Left forelimb (tissue), 1 donor: ENCODE results near the gene SMAP1.
"Not testable (repeated sequence)": the region's sequence is repeated elsewhere in the genome, so short reads cannot be mapped to it uniquely, and the experiment has no call there.

Experiments
- DNase-seq: peaks from one replicate; pipeline ENCODE4 v3.0.0-alpha.2; 2018; ENCODE audit warnings: low spot score

The SMAP1 gene

GRCh38 chr6:70742462-70742861 lies 74.8 kb downstream of the SMAP1 start:
- DNase-seq, result not testable (repeated sequence)

- no peak for DNase-seq
Measured at GRCh38 chr6:70753870-70754380, 86.2 kb downstream of the SMAP1 start.

- no peak for DNase-seq
Measured at GRCh38 chr6:70758883-70759282, 91.2 kb downstream of the SMAP1 start.

GRCh38 chr6:70763754-70764510 lies 96.2 kb downstream of the SMAP1 start:
- DNase-seq, result no peak

GRCh38 chr6:70764706-70765105 lies 97.0 kb downstream of the SMAP1 start:
- DNase-seq, result no peak

GRCh38 chr6:70771351-70771750 lies 103.7 kb downstream of the SMAP1 start:
- not testable (repeated sequence) for DNase-seq

- no peak for DNase-seq
Measured at GRCh38 chr6:70779934-70780333, 112.3 kb downstream of the SMAP1 start.

- no peak for DNase-seq
Measured at GRCh38 chr6:70790483-70791224, 123.0 kb downstream of the SMAP1 start.

GRCh38 chr6:70797625-70798024 lies 129.9 kb downstream of the SMAP1 start:
- DNase-seq, result no peak

- DNase-seq, result no peak
Measured at GRCh38 chr6:70806086-70806485, 138.4 kb downstream of the SMAP1 start.

GRCh38 chr6:70811788-70812187 lies 144.1 kb downstream of the SMAP1 start:
- DNase-seq, result no peak

GRCh38 chr6:70813885-70814284 lies 146.2 kb downstream of the SMAP1 start:
- DNase-seq, result no peak

GRCh38 chr6:70819646-70820045 lies 152.0 kb downstream of the SMAP1 start:
- no peak for DNase-seq

GRCh38 chr6:70820778-70821177 lies 153.1 kb downstream of the SMAP1 start:
- DNase-seq, result no peak

- no peak for DNase-seq
Measured at GRCh38 chr6:70821751-70822150, 154.1 kb downstream of the SMAP1 start.

- no peak for DNase-seq
Measured at GRCh38 chr6:70823651-70824050, 156.0 kb downstream of the SMAP1 start.

- DNase-seq, result no peak
Measured at GRCh38 chr6:70831427-70831826, 163.7 kb downstream of the SMAP1 start.

GRCh38 chr6:70834520-70834919 lies 166.8 kb downstream of the SMAP1 start:
- no peak for DNase-seq

- DNase-seq, result no peak
Measured at GRCh38 chr6:70838907-70839285, 171.2 kb downstream of the SMAP1 start.

- no peak for DNase-seq
Measured at GRCh38 chr6:70839286-70840266, 171.9 kb downstream of the SMAP1 start.

GRCh38 chr6:70841112-70841511 lies 173.4 kb downstream of the SMAP1 start:
- DNase-seq, result no peak

- DNase-seq, result no peak
Measured at GRCh38 chr6:70842541-70842940, 174.9 kb downstream of the SMAP1 start.
